ENCODE data around the gene RPGR.

DNA sequence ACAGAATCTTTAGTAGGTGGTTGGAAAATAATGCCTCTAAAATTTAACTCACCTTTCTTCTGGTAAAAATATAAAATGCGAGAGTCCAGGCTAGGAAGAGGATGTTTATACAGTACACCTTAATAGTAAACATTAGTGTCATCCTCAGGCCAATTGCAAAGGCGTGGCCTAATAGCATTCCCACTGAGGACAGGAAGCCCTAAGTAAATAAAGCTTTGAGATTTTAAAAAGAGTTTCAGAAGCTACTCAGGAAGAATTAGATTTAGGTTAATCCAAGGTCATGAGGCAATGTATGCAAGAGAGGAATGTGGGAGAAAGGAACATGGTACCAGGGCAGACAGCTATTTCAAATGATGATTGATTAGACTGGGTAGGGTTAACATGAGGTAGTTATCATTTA, 49.5 kb downstream of the RPGR start:
- TF ChIP-seq JUND (IDR thresholded peaks at IDR 0.05): no peak
- TF ChIP-seq, protein P1, sequence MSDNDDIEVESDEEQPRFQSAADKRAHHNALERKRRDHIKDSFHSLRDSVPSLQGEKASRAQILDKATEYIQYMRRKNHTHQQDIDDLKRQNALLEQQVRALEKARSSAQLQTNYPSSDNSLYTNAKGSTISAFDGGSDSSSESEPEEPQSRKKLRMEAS (IDR thresholded peaks at IDR 0.05): no peak
- no peak for TF ChIP-seq EZH2phosphoT487 (IDR thresholded peaks at IDR 0.05; ENCODE audit: borderline replicate concordance)
- TF ChIP-seq, protein P2, sequence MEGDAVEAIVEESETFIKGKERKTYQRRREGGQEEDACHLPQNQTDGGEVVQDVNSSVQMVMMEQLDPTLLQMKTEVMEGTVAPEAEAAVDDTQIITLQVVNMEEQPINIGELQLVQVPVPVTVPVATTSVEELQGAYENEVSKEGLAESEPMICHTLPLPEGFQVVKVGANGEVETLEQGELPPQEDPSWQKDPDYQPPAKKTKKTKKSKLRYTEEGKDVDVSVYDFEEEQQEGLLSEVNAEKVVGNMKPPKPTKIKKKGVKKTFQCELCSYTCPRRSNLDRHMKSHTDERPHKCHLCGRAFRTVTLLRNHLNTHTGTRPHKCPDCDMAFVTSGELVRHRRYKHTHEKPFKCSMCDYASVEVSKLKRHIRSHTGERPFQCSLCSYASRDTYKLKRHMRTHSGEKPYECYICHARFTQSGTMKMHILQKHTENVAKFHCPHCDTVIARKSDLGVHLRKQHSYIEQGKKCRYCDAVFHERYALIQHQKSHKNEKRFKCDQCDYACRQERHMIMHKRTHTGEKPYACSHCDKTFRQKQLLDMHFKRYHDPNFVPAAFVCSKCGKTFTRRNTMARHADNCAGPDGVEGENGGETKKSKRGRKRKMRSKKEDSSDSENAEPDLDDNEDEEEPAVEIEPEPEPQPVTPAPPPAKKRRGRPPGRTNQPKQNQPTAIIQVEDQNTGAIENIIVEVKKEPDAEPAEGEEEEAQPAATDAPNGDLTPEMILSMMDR (IDR thresholded peaks at IDR 0.05 in 2 of 3, conservative IDR thresholded peaks at IDR 0.05 in 1 of 3; ENCODE audit: borderline replicate concordance in 1 of 3, insufficient read depth in 1 of 3, low read depth in 2 of 3, low read length in 2 of 3): no peak
- TF ChIP-seq EGR1 (IDR thresholded peaks at IDR 0.05; ENCODE audit: low read depth): no peak
- no peak for TF ChIP-seq EZH2 (IDR thresholded peaks at IDR 0.05)
- TF ChIP-seq SP1 (IDR thresholded peaks at IDR 0.05; ENCODE audit: low read depth): no peak
- no peak for TF ChIP-seq CEBPB (IDR thresholded peaks at IDR 0.05; ENCODE audit: low read depth)
- no peak for TF ChIP-seq POLR2AphosphoS5 (IDR thresholded peaks at IDR 0.05; ENCODE audit: low read depth, low read length)
- no peak for TF ChIP-seq POLR2A (IDR thresholded peaks at IDR 0.05; ENCODE audit: borderline replicate concordance, extremely low read depth, insufficient read depth, insufficient read length)
- no peak for TF ChIP-seq ZNF274 (IDR thresholded peaks at IDR 0.05; ENCODE audit: low read depth, low read length)
- TF ChIP-seq SIN3A (IDR thresholded peaks at IDR 0.05; ENCODE audit: low read depth): no peak
